GM21786 (cell line): Measurements from ENCODE around the gene EVL.
A peak's percentile ranks its signal among the peaks of the same experiment; 100 is the strongest.

Source experiments
- ATAC-seq: cut with Tn5 transposase; IDR thresholded peaks from one replicate; pipeline ENCODE4 v1.9.1; 2021; ENCODE audit not compliant: unreplicated experiment

EVL gene

GRCh38 chr14:100108042-100108825, 43.0 kb downstream of the EVL start:
- peak; percentile 68 for ATAC-seq

- ATAC-seq = no peak
These were observed 43.8 kb downstream of the EVL start for GRCh38 chr14:100108840-100109593.

GRCh38 chr14:100109594-100109955, 44.4 kb downstream of the EVL start:
- ATAC-seq = no peak

DNA sequence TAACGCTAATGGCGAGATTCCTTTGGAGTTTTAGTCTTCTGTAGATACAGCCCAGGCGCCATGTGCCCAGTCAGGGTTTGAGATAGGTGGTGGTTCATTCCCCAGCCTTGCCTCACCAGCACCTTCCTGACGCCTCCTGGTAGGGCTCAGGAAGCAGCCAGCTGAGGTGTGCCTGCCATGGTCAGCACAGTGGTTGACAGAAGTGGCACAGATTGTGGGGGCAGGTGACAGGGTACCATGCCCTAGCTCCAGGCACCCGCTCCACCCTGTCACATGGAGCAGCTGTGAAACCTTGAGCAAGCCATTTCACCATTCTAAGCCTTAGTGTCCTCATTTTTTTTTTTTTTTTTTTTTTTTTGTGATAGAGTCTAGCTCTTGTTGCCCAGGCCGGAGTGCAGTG, 45.6 kb downstream of the EVL start:
- ATAC-seq = no peak

GRCh38 chr14:100111931-100112704, 46.9 kb downstream of the EVL start:
- ATAC-seq = no peak

GRCh38 chr14:100114109-100114765, 49.0 kb downstream of the EVL start:
- no peak for ATAC-seq

- no peak for ATAC-seq
These were observed 50.0 kb downstream of the EVL start for GRCh38 chr14:100115236-100115635.

DNA sequence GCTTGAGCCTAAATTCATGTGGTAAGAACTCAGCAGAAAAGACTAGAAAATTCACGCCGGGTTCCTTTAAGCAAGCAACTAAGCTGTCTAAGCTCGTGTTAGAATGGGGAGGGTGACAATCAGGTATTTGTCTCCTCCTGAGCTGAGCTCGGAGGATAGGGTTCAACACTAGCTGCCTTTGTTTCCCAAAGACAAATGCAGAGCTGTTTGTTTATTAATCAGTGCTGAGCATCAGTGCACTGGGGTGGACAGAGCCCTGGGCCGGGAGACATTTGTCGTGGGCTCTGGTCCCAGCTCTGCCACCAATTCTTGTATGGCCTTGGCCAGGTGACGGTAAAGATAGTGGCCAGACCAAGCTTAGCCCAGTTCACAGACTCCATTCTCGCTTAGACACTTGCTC, 50.5 kb downstream of the EVL start:
- no peak for ATAC-seq

GRCh38 chr14:100116134-100116533, 50.9 kb downstream of the EVL start:
- no peak for ATAC-seq

DNA sequence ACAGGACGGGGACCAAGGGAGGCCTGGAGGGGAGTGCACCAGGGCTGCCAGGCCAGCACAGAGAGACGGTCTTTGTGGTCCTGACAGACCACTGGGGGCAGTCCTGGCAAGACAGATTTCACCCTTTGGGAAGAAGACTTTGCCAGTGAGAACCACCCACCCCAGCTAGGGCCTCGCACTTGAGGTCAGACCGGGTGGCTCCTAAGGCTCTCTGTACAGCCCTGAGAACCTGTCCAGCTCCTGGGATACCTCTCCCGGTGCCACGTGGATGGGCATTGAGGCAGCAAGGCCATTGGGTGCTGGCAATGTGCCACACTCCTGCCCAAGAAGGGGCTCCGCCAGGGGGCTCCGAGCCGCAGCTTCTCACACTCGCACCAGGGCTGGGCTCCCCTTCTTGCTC, 51.8 kb downstream of the EVL start:
- ATAC-seq = no peak

- ATAC-seq = no peak
These were observed 52.6 kb downstream of the EVL start for GRCh38 chr14:100117633-100118395.

DNA sequence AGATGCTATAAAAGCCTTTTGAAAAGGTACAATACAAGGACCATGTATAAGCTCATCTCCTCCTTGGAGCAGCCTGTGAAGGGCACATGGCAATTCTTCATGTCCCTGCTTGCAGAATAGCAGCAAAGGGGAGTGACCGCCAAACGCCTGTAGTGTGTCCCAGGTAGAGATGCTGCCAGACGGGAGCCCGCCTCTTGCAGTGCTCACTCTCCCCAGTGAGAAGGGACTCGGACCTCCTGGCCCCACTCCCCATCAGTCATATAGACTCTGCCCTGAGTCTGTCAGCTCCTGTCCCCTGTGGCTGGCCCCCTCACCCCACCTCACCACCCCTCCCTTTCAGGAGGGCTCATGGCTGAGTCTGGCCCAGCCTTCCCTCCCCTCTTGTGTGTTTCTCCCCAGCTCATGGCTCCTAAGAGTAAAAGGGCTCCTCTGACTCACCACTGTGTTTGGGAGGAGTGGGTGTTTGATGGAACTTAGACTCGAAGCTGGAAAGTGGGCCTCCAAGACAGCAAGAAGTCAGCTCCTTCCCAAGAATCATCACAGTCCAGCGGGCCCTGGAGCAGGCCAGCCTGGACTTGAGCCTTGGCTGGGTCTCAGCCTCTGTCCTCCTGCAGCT, 53.3 kb downstream of the EVL start:
- no peak for ATAC-seq

GRCh38 chr14:100119251-100119650, 54.0 kb downstream of the EVL start:
- no peak for ATAC-seq

DNA sequence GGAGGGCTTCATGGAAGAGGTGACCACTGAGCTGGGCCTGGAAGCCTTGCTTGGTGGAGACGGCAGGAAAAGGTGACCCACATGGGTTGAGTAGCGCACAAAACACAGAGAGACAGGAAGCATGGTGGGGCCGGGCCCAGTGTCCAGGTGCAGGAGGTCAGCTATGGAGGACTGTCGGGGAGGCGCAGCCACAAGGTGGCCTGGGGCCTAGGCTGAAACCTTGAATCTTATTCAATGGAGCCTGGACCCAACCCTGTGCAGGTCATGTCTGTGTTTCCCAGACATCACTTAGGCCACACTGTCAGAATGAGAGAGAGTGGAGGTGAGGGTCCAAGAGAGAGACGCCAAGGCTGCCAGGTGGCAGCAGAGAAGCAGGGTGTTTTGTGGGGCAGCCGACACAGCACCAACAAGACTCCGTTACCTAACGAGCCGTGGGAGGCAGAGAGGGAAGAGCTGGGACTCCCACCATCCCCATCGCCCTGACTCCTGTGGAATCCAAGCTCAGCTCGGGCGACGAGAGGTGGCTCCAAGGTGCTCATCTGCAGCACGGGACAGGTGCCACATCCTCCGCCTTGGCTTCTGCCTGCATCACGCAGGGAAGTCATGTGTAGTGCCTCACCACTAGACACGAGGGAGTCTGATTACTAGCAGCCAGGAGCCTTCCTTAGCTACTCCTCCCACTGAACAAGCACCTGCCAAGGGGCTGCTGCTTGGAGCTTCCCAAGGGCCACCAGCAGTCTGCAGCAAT, 55.5 kb downstream of the EVL start:
- ATAC-seq = no peak

DNA sequence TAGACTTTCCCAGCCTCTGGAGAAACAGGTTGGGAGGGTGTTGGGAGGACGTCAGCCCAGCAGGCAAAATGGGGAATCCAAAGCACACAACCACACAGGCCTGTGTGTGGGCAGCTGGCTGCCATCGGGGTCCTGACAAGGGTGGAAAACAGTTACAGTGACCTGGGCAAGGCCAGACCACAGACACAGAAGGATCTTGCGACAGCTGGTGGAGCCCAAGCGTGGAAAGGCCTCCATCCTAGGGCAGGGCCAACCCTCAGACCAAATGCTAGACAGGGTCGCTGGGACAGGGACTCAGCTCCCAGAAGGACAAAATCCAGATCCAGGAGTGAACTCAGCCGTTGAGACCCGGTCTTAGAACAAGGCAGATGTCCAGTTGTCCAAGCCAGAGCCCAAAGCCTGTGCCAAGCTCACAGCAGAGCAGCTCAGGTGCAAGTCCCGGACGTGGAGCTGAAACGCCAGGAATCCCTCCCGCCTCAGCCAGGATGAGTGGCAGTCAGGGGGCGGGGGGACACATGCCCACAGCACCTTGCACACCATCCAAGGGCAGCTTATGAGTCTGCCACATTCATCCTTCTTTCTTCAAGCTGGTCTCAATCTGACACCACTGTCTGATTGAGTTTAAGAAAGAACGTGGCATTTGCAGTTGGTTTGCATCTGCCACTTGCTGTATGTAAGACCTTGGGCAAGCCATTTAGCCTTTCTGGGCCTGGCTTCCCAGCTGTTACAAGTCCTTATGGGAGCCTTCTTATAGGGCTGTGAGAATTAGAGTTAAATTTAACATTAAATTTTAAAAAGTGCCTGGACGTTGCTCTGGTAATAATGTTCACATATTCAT, 56.6 kb downstream of the EVL start:
- ATAC-seq = no peak

DNA sequence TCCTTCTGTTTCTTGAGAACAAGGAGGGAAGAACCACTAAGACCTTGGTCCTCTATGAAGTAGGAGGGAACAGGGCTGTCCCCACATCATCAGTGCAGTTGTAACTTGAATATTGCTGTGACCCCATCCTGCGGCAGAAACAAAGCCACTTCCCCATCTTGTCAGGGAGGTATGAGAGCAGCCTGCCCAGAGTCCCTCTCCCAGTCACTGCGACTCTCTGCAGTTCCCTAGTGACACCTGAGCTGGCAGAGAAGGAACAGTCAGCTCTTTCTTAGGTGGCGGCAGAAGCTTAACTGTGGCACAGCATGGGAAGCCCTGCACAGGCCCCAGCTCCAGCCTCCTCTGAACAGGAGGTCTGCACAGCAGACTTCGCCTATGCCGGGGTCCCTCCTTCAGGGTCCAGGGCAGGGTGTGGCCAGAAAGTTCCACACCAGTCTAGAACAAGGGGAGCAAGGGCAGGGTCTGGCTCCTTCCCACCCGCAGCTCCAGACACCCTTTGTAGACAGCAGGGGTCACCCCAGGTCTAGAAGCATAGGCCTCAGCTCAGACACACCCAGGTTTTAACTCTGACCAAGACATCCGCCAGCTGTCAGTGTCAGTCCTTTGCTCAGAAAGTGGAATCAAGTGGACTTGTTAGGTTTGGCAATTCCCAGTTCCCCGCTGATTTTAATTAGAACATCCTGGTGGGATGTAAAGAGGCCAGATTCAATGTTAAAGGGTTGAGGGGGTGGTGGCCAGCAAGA, 57.4 kb downstream of the EVL start:
- no peak for ATAC-seq

DNA sequence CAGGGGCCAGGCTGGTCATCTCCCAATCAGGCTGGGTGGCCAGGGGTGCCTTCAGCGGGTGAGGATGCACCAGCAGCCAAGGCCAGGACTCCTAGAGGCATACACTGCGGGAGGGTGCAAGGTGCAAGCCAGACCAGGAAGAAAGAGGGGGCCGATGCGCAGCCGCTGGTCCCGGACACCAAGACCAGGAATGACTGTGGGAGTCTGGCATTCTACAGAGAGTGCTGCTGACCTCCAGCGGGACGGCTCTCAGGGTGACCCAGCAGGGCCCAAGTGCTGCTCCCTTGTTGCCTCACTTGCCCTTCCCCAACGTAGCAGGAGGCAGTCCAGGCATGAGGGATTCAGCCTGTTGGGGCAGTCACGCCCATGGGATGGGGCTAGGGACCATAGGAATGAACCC, 58.4 kb downstream of the EVL start:
- ATAC-seq = no peak

GRCh38 chr14:100124551-100125088, 59.4 kb downstream of the EVL start:
- ATAC-seq = no peak
